GM06990 (cell line): Measurements from ENCODE around the gene C9orf152.

Experiments
- DNase-seq: peaks from one replicate; pipeline ENCODE4 v3.0.0-alpha.2; 2011; ENCODE audit not compliant: insufficient read length; ENCODE audit errors: extremely low read depth
- H3K27me3 ChIP-seq: replicated peaks from 2 replicates; pipeline ENCODE4 v1.6.0; 2011; ENCODE audit warnings: low read length; ENCODE audit not compliant: control insufficient read depth, insufficient read depth
- H3K36me3 ChIP-seq: 2 replicates; pipeline ENCODE4 v1.5.1; 2011; ENCODE audit warnings: low read length; ENCODE audit not compliant: control insufficient read depth, insufficient read depth
- H3K4me3 ChIP-seq: replicated peaks from 2 replicates; pipeline ENCODE4 v1.5.1; 2011; ENCODE audit warnings: low read depth, mild to moderate bottlenecking, control low read depth, low read length
- TF ChIP-seq, protein P1 (sequence below): IDR thresholded peaks from 2 replicates; pipeline ENCODE4 v1.5.1; 2011; ENCODE audit warnings: low read length, control low read depth, mild to moderate bottlenecking, inconsistent platforms; ENCODE audit not compliant: insufficient read depth, poor library complexity, severe bottlenecking

The C9orf152 gene

DNA sequence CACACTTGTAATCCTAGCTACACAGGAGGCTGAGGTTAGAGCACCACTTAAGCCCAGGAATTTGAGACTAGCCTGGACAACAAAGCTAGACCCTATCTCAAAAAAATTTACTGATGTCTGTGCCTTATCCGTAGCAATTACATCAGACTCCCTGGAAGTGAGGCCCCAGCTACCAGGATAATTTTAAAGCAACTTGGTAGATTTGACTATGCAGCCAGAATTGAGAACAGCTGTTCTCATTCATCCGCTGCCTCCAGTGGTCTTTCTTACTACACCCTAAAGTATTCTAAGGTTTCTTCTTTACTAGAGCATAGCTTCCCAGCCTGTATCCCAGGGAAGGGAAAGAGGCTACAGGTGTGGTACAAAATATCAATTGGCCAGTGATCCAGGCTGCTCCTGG, 20.4 kb upstream of the C9orf152 start:
- DNase-seq: no peak
- TF ChIP-seq, protein P1, sequence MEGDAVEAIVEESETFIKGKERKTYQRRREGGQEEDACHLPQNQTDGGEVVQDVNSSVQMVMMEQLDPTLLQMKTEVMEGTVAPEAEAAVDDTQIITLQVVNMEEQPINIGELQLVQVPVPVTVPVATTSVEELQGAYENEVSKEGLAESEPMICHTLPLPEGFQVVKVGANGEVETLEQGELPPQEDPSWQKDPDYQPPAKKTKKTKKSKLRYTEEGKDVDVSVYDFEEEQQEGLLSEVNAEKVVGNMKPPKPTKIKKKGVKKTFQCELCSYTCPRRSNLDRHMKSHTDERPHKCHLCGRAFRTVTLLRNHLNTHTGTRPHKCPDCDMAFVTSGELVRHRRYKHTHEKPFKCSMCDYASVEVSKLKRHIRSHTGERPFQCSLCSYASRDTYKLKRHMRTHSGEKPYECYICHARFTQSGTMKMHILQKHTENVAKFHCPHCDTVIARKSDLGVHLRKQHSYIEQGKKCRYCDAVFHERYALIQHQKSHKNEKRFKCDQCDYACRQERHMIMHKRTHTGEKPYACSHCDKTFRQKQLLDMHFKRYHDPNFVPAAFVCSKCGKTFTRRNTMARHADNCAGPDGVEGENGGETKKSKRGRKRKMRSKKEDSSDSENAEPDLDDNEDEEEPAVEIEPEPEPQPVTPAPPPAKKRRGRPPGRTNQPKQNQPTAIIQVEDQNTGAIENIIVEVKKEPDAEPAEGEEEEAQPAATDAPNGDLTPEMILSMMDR: no peak
- H3K4me3 ChIP-seq: no peak overlapping the region
- H3K36me3 ChIP-seq: no peaks in the 10 kb centered on the region
- H3K27me3 ChIP-seq: no peaks in the 10 kb centered on the region

DNA sequence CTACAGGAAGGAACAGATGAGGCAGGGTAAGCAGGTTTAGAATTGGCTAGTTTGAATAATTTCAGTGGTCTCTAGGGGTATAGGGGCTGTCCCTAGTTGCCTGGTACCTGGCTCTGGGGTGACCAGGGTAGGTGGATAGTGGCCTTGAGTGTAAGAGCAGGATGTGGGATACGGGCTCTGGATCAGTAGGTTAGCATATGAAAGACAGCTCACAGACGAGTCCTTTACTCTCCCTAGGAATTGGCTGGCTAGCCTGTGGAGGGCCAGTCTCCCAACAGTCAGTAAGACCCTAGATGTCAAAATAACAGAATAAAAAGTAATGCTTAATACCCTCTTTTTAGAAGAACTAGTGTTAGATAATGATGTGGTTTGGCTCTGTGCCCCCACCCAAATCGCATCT, 16.6 kb upstream of the C9orf152 start:
- H3K4me3 ChIP-seq: no peak overlapping the region
- no peaks in the 10 kb centered on the region for H3K27me3 ChIP-seq
- TF ChIP-seq, protein P1: no peak
- DNase-seq: no peak
- no peaks in the 10 kb centered on the region for H3K36me3 ChIP-seq

DNA sequence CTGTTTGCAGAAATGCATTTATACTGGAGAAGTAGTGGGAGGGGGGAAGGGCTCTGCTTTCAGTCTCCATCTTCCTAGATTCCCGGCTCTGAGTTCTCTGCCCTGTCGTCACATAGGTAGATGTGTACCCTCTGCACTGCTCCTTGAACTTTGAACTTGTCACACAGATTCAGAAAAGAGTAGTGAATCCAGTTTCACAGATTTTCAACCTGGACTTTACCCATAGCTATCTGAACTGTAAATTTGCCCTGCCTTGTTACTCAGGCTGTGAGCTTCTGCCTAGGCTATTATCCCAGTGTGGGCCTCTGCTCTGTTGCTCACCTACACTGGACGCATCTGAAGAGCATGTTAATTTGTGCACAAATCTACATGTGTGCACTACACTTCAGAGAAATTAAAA, 12.8 kb upstream of the C9orf152 start:
- Histone ChIP-seq H3K36me3 (no peaks in the 10 kb centered on the region), H3K4me3 (no peak overlapping the region), H3K27me3 (no peaks in the 10 kb centered on the region; the same call in 1 of the 2 replicates)
- TF ChIP-seq, protein P1: no peak
- no peak for DNase-seq

DNA sequence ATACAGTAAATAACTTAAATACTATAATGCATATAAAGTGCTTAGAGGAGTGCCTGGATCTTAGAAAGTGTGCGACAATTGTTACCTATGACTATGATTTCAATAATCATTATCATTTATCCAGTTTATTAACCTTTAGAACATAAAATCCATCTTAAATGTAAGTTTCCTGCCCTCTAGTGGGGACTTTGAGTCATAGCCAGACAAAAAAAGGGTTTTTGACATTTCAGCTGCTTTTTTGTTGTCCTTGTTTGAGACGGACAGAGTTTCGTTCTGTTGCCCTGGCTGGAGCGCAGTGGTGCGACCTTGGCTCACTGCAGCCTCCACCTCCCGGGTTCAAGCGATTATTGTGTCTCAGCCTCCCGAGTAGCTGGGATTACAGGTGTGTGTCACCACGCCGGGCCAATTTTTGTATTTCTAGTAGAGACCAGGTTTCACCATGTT, 9.7 kb upstream of the C9orf152 start:
- Histone ChIP-seq H3K36me3 (no peaks in the 10 kb centered on the region), H3K4me3 (no peak overlapping the region), H3K27me3 (no peaks in the 10 kb centered on the region; the same call in 1 of the 2 replicates)
- DNase-seq: peak; percentile 25
- TF ChIP-seq, protein P1: peak; percentile 64

DNA sequence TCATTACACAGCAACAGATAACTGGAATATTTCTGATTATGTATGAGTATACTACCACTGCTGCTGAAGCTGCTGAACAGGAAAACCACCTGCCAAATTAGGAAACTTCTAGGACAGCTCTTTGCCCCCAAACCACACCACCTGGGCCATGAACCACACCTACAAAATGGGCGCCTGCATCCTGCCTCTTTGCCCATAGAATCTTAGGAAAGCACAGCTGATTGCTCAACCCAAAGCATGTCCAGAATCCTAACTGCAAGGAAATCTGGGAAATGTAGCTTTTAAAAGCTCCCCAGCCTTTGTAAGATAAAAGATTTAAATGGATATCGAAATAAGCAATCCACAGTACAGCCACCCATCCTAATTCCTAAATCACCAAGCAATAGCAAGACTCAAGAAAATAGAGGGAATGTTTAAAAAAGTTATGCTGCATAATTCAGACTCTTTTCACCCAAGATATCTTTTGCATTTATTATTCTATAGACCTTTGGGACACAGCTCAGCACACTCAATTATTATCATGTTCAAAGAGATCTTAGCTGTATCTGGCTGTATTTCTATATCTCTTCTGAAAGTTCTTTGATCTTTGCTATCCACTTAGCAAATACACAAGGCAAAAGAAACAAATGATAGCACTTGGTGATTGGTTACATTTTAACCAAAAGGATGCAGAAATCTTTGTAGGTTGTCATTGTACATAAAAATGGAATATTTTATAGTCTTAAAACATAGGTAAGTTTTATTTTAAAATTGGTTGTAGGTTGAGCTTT, 6.8 kb upstream of the C9orf152 start:
- TF ChIP-seq, protein P1: no peak
- H3K36me3 ChIP-seq: no peaks in the 10 kb centered on the region
- H3K27me3 ChIP-seq: no peaks in the 10 kb centered on the region; the same call in 1 of the 2 replicates
- DNase-seq: no peak
- no peak overlapping the region for H3K4me3 ChIP-seq
